Measurements from ENCODE around the gene RPUSD4.

DNA sequence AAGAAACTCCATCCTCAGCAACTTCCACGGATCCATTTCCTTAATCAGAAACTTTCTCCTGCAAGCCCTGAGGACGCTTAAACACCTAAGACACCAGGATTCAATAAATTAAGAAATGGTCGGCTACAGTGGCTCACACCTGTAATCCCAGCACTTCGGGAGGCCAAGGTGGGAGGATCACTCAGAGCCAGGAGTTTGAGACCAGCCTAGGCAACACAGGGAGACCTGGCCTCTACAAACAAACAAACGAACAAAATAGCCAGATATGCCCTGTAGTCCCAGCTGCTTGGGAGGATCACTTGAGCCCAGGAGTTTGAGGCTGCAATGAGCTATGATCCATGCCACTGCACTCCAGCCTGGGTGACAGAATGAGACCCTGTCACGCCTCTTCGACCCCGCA, 46.7 kb downstream of the RPUSD4 start:
- TF ChIP-seq POLR2A (IDR thresholded peaks at IDR 0.05; ENCODE audit: low read length) (no peak), GATA1 (IDR thresholded peaks at IDR 0.05; ENCODE audit: low read depth, low read length) (no peak)
